WERI-Rb-1 (cell line): ENCODE results near the gene TCIRG1.

ENCODE experiments used
- DNase-seq: peaks from one replicate; pipeline ENCODE4 v3.0.0-alpha.2; 2020
- H3K27ac ChIP-seq: fragments of 250-450 bp; sonication (Bioruptor Pico); 2 replicates; pipeline ENCODE4 v1.5.1; 2020; ENCODE audit warnings: mild to moderate bottlenecking, moderate library complexity
- H3K27me3 ChIP-seq: fragments of 250-450 bp; sonication (Bioruptor Pico); 2 replicates; pipeline ENCODE4 v1.5.1; 2021; ENCODE audit warnings: mild to moderate bottlenecking, low read depth, moderate library complexity; ENCODE audit not compliant: insufficient read depth, severe bottlenecking
- H3K36me3 ChIP-seq: fragments of 250-450 bp; sonication (Bioruptor Pico); 2 replicates; pipeline ENCODE4 v1.5.1; 2020; ENCODE audit warnings: mild to moderate bottlenecking, moderate library complexity
- H3K4me3 ChIP-seq: 2 replicates; pipeline ENCODE4 v1.5.1; 2011; ENCODE audit warnings: low read depth, mild to moderate bottlenecking, control low read depth, low read length
- H3K9me3 ChIP-seq: fragments of 250-450 bp; sonication (Bioruptor Pico); 2 replicates; pipeline ENCODE4 v1.5.1; 2021; ENCODE audit warnings: mild to moderate bottlenecking, moderate library complexity; ENCODE audit not compliant: severe bottlenecking
- TF ChIP-seq, protein P1 (sequence below): IDR thresholded peaks from 2 replicates; pipeline ENCODE4 v1.5.1; 2011; ENCODE audit warnings: low read depth, mild to moderate bottlenecking, control low read depth, inconsistent platforms, low read length

The TCIRG1 gene

GRCh38 chr11:68044145-68044813 is 5.5 kb downstream of the TCIRG1 start:
- no peaks in the 10 kb centered on the region for H3K9me3 ChIP-seq
- no peaks in the 10 kb centered on the region for H3K27me3 ChIP-seq
- no peak overlapping the region for H3K27ac ChIP-seq
- H3K4me3 ChIP-seq: no peak overlapping the region
- no peak for DNase-seq
- H3K36me3 ChIP-seq: no peaks in the 10 kb centered on the region
- TF ChIP-seq, protein P1, sequence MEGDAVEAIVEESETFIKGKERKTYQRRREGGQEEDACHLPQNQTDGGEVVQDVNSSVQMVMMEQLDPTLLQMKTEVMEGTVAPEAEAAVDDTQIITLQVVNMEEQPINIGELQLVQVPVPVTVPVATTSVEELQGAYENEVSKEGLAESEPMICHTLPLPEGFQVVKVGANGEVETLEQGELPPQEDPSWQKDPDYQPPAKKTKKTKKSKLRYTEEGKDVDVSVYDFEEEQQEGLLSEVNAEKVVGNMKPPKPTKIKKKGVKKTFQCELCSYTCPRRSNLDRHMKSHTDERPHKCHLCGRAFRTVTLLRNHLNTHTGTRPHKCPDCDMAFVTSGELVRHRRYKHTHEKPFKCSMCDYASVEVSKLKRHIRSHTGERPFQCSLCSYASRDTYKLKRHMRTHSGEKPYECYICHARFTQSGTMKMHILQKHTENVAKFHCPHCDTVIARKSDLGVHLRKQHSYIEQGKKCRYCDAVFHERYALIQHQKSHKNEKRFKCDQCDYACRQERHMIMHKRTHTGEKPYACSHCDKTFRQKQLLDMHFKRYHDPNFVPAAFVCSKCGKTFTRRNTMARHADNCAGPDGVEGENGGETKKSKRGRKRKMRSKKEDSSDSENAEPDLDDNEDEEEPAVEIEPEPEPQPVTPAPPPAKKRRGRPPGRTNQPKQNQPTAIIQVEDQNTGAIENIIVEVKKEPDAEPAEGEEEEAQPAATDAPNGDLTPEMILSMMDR: 0 out of 2 replicates have a peak, but pooled peaks have one; percentile 16

DNA sequence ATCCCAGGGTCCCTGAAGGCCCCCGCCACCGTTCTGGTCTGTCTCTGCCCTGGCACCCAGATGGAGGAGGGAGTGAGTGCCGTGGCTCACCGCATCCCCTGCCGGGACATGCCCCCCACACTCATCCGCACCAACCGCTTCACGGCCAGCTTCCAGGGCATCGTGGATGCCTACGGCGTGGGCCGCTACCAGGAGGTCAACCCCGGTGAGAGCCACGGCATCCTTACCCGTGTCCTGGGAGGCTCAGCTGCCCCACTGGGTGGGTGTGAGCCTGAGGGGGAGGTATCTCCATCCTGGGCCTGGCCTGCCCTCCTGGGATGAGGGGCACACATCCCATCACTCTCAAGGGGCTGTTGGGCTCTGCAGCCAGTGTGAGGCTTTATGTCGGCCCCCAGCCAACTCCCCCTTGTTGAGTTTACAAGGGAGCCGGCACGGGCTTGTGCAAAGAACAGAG is 6.1 kb downstream of the TCIRG1 start:
- no peaks in the 10 kb centered on the region for H3K36me3 ChIP-seq
- TF ChIP-seq, protein P1: no peak
- DNase-seq: no peak

GRCh38 chr11:68047437-68048290 is 8.8 kb downstream of the TCIRG1 start:
- TF ChIP-seq, protein P1: no peak
- Histone ChIP-seq H3K4me3 (no peak overlapping the region), H3K27me3 (no peaks in the 10 kb centered on the region), H3K9me3 (no peaks in the 10 kb centered on the region), H3K27ac (no peak overlapping the region), H3K36me3 (no peaks in the 10 kb centered on the region)
- no peak for DNase-seq

More for the DNA sequence above, 6.1 kb downstream of the TCIRG1 start:
- no peak overlapping the region for H3K27ac ChIP-seq
- H3K27me3 ChIP-seq: no peaks in the 10 kb centered on the region
- H3K4me3 ChIP-seq: no peak overlapping the region
- no peaks in the 10 kb centered on the region for H3K9me3 ChIP-seq

GRCh38 chr11:68048681-68049508 is 10.1 kb downstream of the TCIRG1 start:
- no peaks in the 10 kb centered on the region for H3K36me3 ChIP-seq
- no peak for DNase-seq
- TF ChIP-seq, protein P1: no peak
- no peak overlapping the region for H3K4me3 ChIP-seq
- no peaks in the 10 kb centered on the region for H3K27me3 ChIP-seq
- no peaks in the 10 kb centered on the region for H3K9me3 ChIP-seq
- H3K27ac ChIP-seq: no peak overlapping the region

GRCh38 chr11:68049509-68050370 is 10.9 kb downstream of the TCIRG1 start:
- TF ChIP-seq, protein P1: 0 out of 2 replicates have a peak, but pooled peaks have one; percentile 9
- Histone ChIP-seq H3K27me3 (no peaks in the 10 kb centered on the region), H3K27ac (no peak overlapping the region), H3K36me3 (no peaks in the 10 kb centered on the region), H3K9me3 (no peaks in the 10 kb centered on the region), H3K4me3 (no peak overlapping the region)
- no peak for DNase-seq
